ENCODE results near the gene SPAG7.

DNA sequence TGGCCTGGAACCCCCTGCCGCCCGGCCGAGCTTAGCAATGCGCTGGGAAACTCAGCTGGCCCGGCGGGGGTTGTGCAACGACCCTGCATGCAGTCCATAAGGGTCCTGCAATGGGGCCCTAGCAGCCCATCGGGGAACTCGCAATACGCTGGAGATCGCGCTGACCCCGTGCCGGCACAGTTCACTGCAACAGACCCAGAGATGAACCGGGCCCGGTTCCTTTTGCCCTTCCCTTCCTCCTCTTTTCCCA lies 28.1 kb downstream of the SPAG7 start:
- TF ChIP-seq, protein P1, sequence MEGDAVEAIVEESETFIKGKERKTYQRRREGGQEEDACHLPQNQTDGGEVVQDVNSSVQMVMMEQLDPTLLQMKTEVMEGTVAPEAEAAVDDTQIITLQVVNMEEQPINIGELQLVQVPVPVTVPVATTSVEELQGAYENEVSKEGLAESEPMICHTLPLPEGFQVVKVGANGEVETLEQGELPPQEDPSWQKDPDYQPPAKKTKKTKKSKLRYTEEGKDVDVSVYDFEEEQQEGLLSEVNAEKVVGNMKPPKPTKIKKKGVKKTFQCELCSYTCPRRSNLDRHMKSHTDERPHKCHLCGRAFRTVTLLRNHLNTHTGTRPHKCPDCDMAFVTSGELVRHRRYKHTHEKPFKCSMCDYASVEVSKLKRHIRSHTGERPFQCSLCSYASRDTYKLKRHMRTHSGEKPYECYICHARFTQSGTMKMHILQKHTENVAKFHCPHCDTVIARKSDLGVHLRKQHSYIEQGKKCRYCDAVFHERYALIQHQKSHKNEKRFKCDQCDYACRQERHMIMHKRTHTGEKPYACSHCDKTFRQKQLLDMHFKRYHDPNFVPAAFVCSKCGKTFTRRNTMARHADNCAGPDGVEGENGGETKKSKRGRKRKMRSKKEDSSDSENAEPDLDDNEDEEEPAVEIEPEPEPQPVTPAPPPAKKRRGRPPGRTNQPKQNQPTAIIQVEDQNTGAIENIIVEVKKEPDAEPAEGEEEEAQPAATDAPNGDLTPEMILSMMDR (IDR thresholded peaks at IDR 0.05): no peak
- TF ChIP-seq POLR2AphosphoS5 (IDR thresholded peaks at IDR 0.05): no peak

All from breast epithelium (tissue), 3 donors.